ENCODE measurements around the gene TRIM21.
"Not testable (repeated sequence)": the region's sequence is repeated elsewhere in the genome, so short reads cannot be mapped to it uniquely, and the experiment has no call there.

TRIM21 gene

GRCh38 chr11:4375431-4376140 lies 17.9 kb downstream of the TRIM21 start:
- Mint-ChIP-seq H3K9me3 (no peaks in the 10 kb centered on the region), H3K4me3 (no peak overlapping the region), H3K4me1 (no peaks in the 10 kb centered on the region), H3K27ac (ENCODE audit: low read depth) (no peak overlapping the region), H3K27me3 (no peaks in the 10 kb centered on the region), H3K36me3 (ENCODE audit: insufficient read depth) (no peaks in the 10 kb centered on the region)
- no peak for DNase-seq (ENCODE audit: low spot score in 2 of 2)
- no peak for ATAC-seq (replicated peaks; ENCODE audit: extremely low read depth, poor library complexity, severe bottlenecking)

GRCh38 chr11:4370166-4370565 lies 23.3 kb downstream of the TRIM21 start:
- no peaks in the 10 kb centered on the region for H3K27me3 Mint-ChIP-seq
- ATAC-seq (replicated peaks; ENCODE audit: extremely low read depth, poor library complexity, severe bottlenecking), result no peak
- H3K36me3 Mint-ChIP-seq (ENCODE audit: insufficient read depth), result no peaks in the 10 kb centered on the region
- H3K9me3 Mint-ChIP-seq, result no peaks in the 10 kb centered on the region
- no peaks in the 10 kb centered on the region for H3K4me1 Mint-ChIP-seq
- H3K27ac Mint-ChIP-seq (ENCODE audit: low read depth), result no peak overlapping the region
- DNase-seq (ENCODE audit: low spot score in 2 of 2), result no peak
- H3K4me3 Mint-ChIP-seq, result no peak overlapping the region

- DNase-seq (ENCODE audit: low spot score in 2 of 2), result no peak
- Mint-ChIP-seq H3K27me3 (no peaks in the 10 kb centered on the region), H3K36me3 (ENCODE audit: insufficient read depth) (no peaks in the 10 kb centered on the region), H3K27ac (ENCODE audit: low read depth) (no peak within 1 kb of the TSS), H3K9me3 (peaks cover 5% of the 10 kb centered on the region), H3K4me3 (no peak within 1 kb of the TSS), H3K4me1 (no peaks in the 10 kb centered on the region)
- ATAC-seq (replicated peaks; ENCODE audit: extremely low read depth, poor library complexity, severe bottlenecking), result no peak
Measured at GRCh38 chr11:4368286-4368685, 25.2 kb downstream of the TRIM21 start, which contains the start of gene OR52B4. TSS of gene OR52B4 (minus strand) at chr11:4368386. CDS start at chr11:4368295, 91 bp downstream.

- not testable (repeated sequence) for H3K36me3 Mint-ChIP-seq (ENCODE audit: insufficient read depth); H3K9me3 Mint-ChIP-seq; DNase-seq (ENCODE audit: low spot score in 2 of 2); H3K27ac Mint-ChIP-seq (ENCODE audit: low read depth); H3K4me3 Mint-ChIP-seq; ATAC-seq (replicated peaks; ENCODE audit: extremely low read depth, poor library complexity, severe bottlenecking); H3K4me1 Mint-ChIP-seq
- H3K27me3 Mint-ChIP-seq, result peaks cover 22% of the 10 kb centered on the region
Measured at GRCh38 chr11:4348142-4348541, 45.4 kb downstream of the TRIM21 start.

- H3K4me1 Mint-ChIP-seq; H3K4me3 Mint-ChIP-seq; H3K27ac Mint-ChIP-seq (ENCODE audit: low read depth); H3K36me3 Mint-ChIP-seq (ENCODE audit: insufficient read depth); H3K9me3 Mint-ChIP-seq; ATAC-seq (replicated peaks; ENCODE audit: extremely low read depth, poor library complexity, severe bottlenecking); DNase-seq (ENCODE audit: low spot score in 2 of 2): not testable (repeated sequence)
- H3K27me3 Mint-ChIP-seq, result peaks cover 23% of the 10 kb centered on the region
Measured at GRCh38 chr11:4345366-4345765, 48.1 kb downstream of the TRIM21 start.
